ENCODE measurements around the gene NRG2. TPM values are rescaled to one million over a fixed set of nuclear protein-coding genes. Genes with fewer than 3 reads are reported as not detected.

Gene NRG2
- total RNA-seq, 2 experiments from 2014 or later: 0.11 TPM; not detected in 1

- peaks cover 40% of the 10 kb centered on the region for H3K27me3 Mint-ChIP-seq
- no peak overlapping the region for H3K27ac Mint-ChIP-seq
- intact Hi-C loops (cut with micrococcal nuclease): no loop called here
- H3K9me3 Mint-ChIP-seq: no peaks in the 10 kb centered on the region
- H3K36me3 Mint-ChIP-seq (ENCODE audit: low read depth): no peaks in the 10 kb centered on the region
- no peak overlapping the region for H3K4me3 Mint-ChIP-seq
- no peaks in the 10 kb centered on the region for H3K4me1 Mint-ChIP-seq (ENCODE audit: low read depth)
- POLR2A ChIA-PET: no interaction called here
- DNase-seq (no peak), ATAC-seq (no peak)
- TF ChIP-seq CTCF (IDR thresholded peaks at IDR 0.05): no peak
- CTCF ChIA-PET: interaction anchor here (0.9 kb wide), 1 partner anchor 63 kb away, joined by 3 read pairs; no protein-coding TSS in a partner anchor
Measured at GRCh38 chr5:140032296-140032695, 10.8 kb downstream of the NRG2 start.

- CTCF ChIA-PET: no interaction called here
- no peak for ATAC-seq
Measured at GRCh38 chr5:140027807-140028206, 15.3 kb downstream of the NRG2 start.

GRCh38 chr5:140025736-140026135, 17.4 kb downstream of the NRG2 start:
- no peaks in the 10 kb centered on the region for H3K9me3 Mint-ChIP-seq
- peaks cover 25% of the 10 kb centered on the region for H3K27me3 Mint-ChIP-seq
- no peaks in the 10 kb centered on the region for H3K4me1 Mint-ChIP-seq (ENCODE audit: low read depth)
- ChIA-PET POLR2A (no interaction called here), CTCF (interaction anchor here (1.5 to 2.9 kb wide), 2 partner anchors 57 to 239 kb away, joined by 3 to 9 read pairs; no protein-coding TSS in a partner anchor)
- TF ChIP-seq CTCF (IDR thresholded peaks at IDR 0.05): no peak
- no peak overlapping the region for H3K4me3 Mint-ChIP-seq
- no peak for ATAC-seq
- H3K27ac Mint-ChIP-seq: no peak overlapping the region
- no peak for DNase-seq
- no peaks in the 10 kb centered on the region for H3K36me3 Mint-ChIP-seq (ENCODE audit: low read depth)
- intact Hi-C loops (cut with micrococcal nuclease): no loop called here

More at GRCh38 chr5:140027807-140028206, 15.3 kb downstream of the NRG2 start:
- Mint-ChIP-seq H3K4me1 (ENCODE audit: low read depth) (no peaks in the 10 kb centered on the region), H3K9me3 (no peaks in the 10 kb centered on the region), H3K27me3 (peaks cover 28% of the 10 kb centered on the region), H3K36me3 (ENCODE audit: low read depth) (no peaks in the 10 kb centered on the region), H3K4me3 (no peak overlapping the region), H3K27ac (no peak overlapping the region)
- POLR2A ChIA-PET: no interaction called here
- TF ChIP-seq CTCF (IDR thresholded peaks at IDR 0.05): no peak
- intact Hi-C loops (cut with micrococcal nuclease): no loop called here
- DNase-seq: no peak

- no peaks in the 10 kb centered on the region for H3K4me1 Mint-ChIP-seq (ENCODE audit: low read depth)
- H3K27ac Mint-ChIP-seq: no peak overlapping the region
- no peaks in the 10 kb centered on the region for H3K36me3 Mint-ChIP-seq (ENCODE audit: low read depth)
- ChIA-PET POLR2A (no interaction called here), CTCF (interaction anchor here (1.5 to 2.9 kb wide), 2 partner anchors 56 to 238 kb away, joined by 3 to 9 read pairs; no protein-coding TSS in a partner anchor)
- TF ChIP-seq CTCF (IDR thresholded peaks at IDR 0.05): no peak
- peaks cover 25% of the 10 kb centered on the region for H3K27me3 Mint-ChIP-seq
- intact Hi-C loops (cut with micrococcal nuclease): no loop called here
- no peaks in the 10 kb centered on the region for H3K9me3 Mint-ChIP-seq
- DNase-seq: no peak
- no peak for ATAC-seq
- H3K4me3 Mint-ChIP-seq: no peak overlapping the region
Measured at GRCh38 chr5:140024928-140025327, 18.2 kb downstream of the NRG2 start.

- no peaks in the 10 kb centered on the region for H3K36me3 Mint-ChIP-seq (ENCODE audit: low read depth)
- peaks cover 20% of the 10 kb centered on the region for H3K27me3 Mint-ChIP-seq
- no peak for ATAC-seq
- intact Hi-C loops (cut with micrococcal nuclease): no loop called here
- no peak overlapping the region for H3K4me3 Mint-ChIP-seq
- H3K4me1 Mint-ChIP-seq (ENCODE audit: low read depth): no peaks in the 10 kb centered on the region
- no peak for DNase-seq
- no peak for TF ChIP-seq CTCF (IDR thresholded peaks at IDR 0.05)
- CTCF ChIA-PET: interaction anchor here (0.7 kb wide), 1 partner anchor 21 kb away, joined by 5 read pairs; no protein-coding TSS in a partner anchor
- no peaks in the 10 kb centered on the region for H3K9me3 Mint-ChIP-seq
- POLR2A ChIA-PET: no interaction called here
- H3K27ac Mint-ChIP-seq: no peak overlapping the region
Measured at GRCh38 chr5:140023611-140024191, 19.4 kb downstream of the NRG2 start.

Measured in activated CD8-positive, alpha-beta T cell treated with anti-CD3 and anti-CD28 coated beads for 36 hours (primary cell).